Body of pancreas (tissue), 4 donors: ENCODE results near the gene HOXC10. TPM values are rescaled to one million over a fixed set of nuclear protein-coding genes. Genes with fewer than 3 reads are reported as not detected.

Experiments
- ATAC-seq: fragments of 150-250 bp; one replicate; pipeline ENCODE4 v1.9.1; 2016
- DNase-seq, 4 donors: peaks; one replicate each; pipeline ENCODE4 v3.0.0-alpha.2; 2019
- H3K27ac ChIP-seq, 4 donors: fragments of 200-600 bp; sonication (generic); 1 replicate in 3 of 4; 2 replicates in 1 of 4; pipeline versions ENCODE4 v1.5.1 to v1.6.1; 2016 to 2019; ENCODE audit warnings: mild to moderate bottlenecking in 1 of 4, mixed read lengths in 1 of 4, moderate library complexity in 1 of 4
- H3K27me3 ChIP-seq, 2 donors: fragments of 200-600 bp; sonication (generic); one replicate each; pipeline ENCODE4 v1.6.0; 2016; ENCODE audit warnings: mild to moderate bottlenecking in 1 of 2
- H3K36me3 ChIP-seq, 2 donors: fragments of 200-600 bp; sonication (generic); replicated peaks in 1 of 2; 2 replicates each; pipeline ENCODE4 v1.5.1; 2016; ENCODE audit warnings: low read depth in 2 of 2; ENCODE audit not compliant: insufficient read depth in 1 of 2
- H3K4me1 ChIP-seq: fragments of 200-600 bp; sonication (generic); one replicate; pipeline ENCODE4 v1.6.0; 2016
- H3K4me3 ChIP-seq, 2 donors: fragments of 200-600 bp; sonication (generic); 1 replicate in 1 of 2; 2 replicates in 1 of 2; pipeline ENCODE4 v1.5.1; 2016 to 2019
- H3K9me3 ChIP-seq, 3 donors: fragments of 200-600 bp; sonication (generic); 1 replicate in 2 of 3; 2 replicates in 1 of 3; pipeline ENCODE4 v1.5.1; 2016
- POLR2A ChIP-seq, 3 donors: fragments of 450-650 bp; IDR thresholded peaks; one replicate each; pipeline ENCODE4 v1.6.1; 2016; ENCODE audit warnings: antibody characterized with exemption in 3 of 3, mild to moderate bottlenecking in 2 of 3
- WGBS, 2 donors: methylation state at CpG; one replicate each; pipeline ENCODE4 v1.1.5; 2017; 5-methylcytosine and 5-hydroxymethylcytosine counted together
- intact Hi-C: fragments of 100-400 bp; cut with DNase I; formaldehyde crosslinking; loops from one replicate; pipeline ENCODE4 v1.15.1; 2023
- total RNA-seq, 2 donors: library from RNA; depleted of rRNA; stranded (reverse); fragments of >200 nt; gene quantifications; one replicate each; pipeline ENCODE4 v1.1.0, GENCODE V29; 2016
- TF ChIP-seq, protein P1 (sequence below), 7 experiments: fragments of 450-650 bp in 4 of 7; fragments of 200-600 bp in 3 of 7; sonication (generic) in 3 of 7; IDR thresholded peaks; one replicate each; pipeline ENCODE4 v1.5.1; 2016 to 2019; ENCODE audit warnings: antibody characterized with exemption in 7 of 7

The HOXC10 gene
- total RNA-seq, 2 donors from 2014 or later: not detected

- Histone ChIP-seq H3K27ac (no peak overlapping the region), H3K9me3 (no peaks in the 10 kb centered on the region), H3K27me3 (peaks cover 6 to 63% of the 10 kb centered on the region in 2 donors), H3K4me3 (no peak overlapping the region), H3K36me3 (no peaks in the 10 kb centered on the region), H3K4me1 (peaks cover 9% of the 10 kb centered on the region)
- TF ChIP-seq POLR2A (IDR thresholded peaks at IDR 0.05): no peak
- 25 to 31% methylated on average over 14 of the region's 14 CpGs for WGBS, 2 donors
- intact Hi-C loops: no loop called here
- ATAC-seq (no peak), DNase-seq (no peak)
These were observed 27.0 kb downstream of the HOXC10 start for GRCh38 chr12:54011665-54012532.

GRCh38 chr12:54012631-54013409 is 27.9 kb downstream of the HOXC10 start:
- 24 to 36% methylated on average over 6 of the region's 6 CpGs for WGBS, 2 donors

DNA sequence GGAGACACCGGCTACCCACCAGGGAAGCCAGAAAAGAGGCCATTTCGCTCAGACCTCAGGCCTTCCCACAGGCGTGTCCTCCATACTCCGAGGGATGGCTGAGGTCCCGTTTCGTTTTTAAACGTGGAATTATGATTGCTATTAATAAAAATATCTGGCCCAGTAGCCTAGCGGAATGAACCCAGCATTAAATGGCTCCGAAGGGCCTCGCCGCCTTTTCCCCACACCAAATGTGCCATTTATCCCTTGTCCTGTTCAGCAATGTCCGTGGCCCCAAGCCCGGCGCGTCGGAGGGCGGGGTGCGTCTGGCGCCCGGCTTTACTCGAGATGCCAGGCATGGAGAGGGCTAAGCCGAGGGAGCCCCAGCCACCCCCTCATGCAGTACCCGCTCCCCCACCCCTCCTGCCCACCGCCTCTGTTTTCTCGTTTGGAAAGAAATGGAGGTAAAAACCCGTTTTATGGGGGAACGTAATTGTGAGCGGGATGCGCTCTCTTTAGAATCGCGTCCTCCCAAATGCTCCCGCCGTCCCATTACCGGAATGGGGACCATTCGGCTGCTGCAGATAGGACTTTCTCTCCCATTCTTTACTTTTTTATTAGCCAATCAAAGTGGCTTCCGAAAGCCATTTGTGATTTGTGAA is 29.6 kb downstream of the HOXC10 start:
- peaks cover 6 to 53% of the 10 kb centered on the region in 2 donors for H3K27me3 ChIP-seq
- H3K36me3 ChIP-seq: no peaks in the 10 kb centered on the region

More at GRCh38 chr12:54012631-54013409, 27.9 kb downstream of the HOXC10 start:
- ATAC-seq (no peak), DNase-seq (no peak)
- TF ChIP-seq, protein P1, sequence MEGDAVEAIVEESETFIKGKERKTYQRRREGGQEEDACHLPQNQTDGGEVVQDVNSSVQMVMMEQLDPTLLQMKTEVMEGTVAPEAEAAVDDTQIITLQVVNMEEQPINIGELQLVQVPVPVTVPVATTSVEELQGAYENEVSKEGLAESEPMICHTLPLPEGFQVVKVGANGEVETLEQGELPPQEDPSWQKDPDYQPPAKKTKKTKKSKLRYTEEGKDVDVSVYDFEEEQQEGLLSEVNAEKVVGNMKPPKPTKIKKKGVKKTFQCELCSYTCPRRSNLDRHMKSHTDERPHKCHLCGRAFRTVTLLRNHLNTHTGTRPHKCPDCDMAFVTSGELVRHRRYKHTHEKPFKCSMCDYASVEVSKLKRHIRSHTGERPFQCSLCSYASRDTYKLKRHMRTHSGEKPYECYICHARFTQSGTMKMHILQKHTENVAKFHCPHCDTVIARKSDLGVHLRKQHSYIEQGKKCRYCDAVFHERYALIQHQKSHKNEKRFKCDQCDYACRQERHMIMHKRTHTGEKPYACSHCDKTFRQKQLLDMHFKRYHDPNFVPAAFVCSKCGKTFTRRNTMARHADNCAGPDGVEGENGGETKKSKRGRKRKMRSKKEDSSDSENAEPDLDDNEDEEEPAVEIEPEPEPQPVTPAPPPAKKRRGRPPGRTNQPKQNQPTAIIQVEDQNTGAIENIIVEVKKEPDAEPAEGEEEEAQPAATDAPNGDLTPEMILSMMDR (IDR thresholded peaks at IDR 0.05): no peak
- no peak for TF ChIP-seq POLR2A (IDR thresholded peaks at IDR 0.05)
- no peaks in the 10 kb centered on the region for H3K9me3 ChIP-seq
- H3K27me3 ChIP-seq: peaks cover 6 to 57% of the 10 kb centered on the region in 2 donors
- intact Hi-C loops: no loop called here
- no peak overlapping the region for H3K4me3 ChIP-seq
- no peak overlapping the region for H3K27ac ChIP-seq
- H3K36me3 ChIP-seq: no peaks in the 10 kb centered on the region
- peaks cover 15% of the 10 kb centered on the region for H3K4me1 ChIP-seq

DNA sequence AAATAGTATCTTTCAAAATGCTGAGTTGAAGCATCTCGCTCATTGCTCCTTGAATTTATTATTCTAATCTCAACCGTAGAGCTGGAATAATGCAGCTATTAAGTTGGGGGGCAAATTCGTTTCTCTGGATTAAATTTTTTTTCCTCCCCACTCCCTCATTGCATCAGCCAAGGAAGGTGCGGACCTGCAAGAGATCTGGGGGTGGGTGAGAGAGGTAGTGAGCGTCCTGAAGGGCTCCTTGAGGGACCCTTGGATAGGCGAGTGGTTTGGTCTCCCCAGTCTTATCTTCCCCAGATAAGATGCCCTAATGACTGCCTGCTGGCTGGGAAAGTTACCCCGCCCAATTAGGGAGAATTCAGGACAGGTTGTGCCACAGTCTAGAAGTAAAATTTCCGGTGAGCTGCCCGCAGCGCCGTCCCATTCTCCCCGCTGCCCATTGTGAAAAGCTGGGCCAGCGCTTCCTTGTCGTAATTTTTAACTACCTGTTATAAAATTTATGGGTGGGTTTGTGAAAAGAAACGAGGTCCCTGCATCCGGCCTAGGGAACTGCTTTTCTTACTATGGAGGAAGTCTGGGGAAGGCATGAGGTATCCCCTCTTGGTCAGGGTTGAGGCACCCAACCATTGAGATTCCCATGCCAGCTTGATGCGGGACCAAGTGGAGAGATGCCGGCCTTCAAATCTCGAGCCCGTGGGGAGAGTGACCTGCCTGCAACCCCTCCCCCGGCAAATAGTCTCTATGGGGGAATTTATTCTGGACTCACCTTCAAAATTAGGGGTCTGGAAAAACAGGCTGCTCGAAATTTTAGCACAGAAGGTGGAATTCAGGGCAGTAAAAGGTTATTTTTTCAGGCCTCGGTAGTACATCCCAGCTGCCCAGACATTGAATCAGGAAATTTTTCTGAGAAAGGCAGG is 30.3 kb downstream of the HOXC10 start:
- TF ChIP-seq POLR2A (IDR thresholded peaks at IDR 0.05): no peak
- TF ChIP-seq, protein P1 (IDR thresholded peaks at IDR 0.05): no peak
- Histone ChIP-seq H3K4me1 (peaks cover 25% of the 10 kb centered on the region), H3K4me3 (no peak overlapping the region), H3K9me3 (no peaks in the 10 kb centered on the region), H3K36me3 (no peaks in the 10 kb centered on the region), H3K27ac (no peak overlapping the region), H3K27me3 (peaks cover 6 to 46% of the 10 kb centered on the region in 2 donors)
- WGBS, 2 donors: 11 to 17% methylated on average over 23 of the region's 23 CpGs
- intact Hi-C loops: no loop called here
- ATAC-seq (no peak), DNase-seq (no peak)

More for the DNA sequence above, 29.6 kb downstream of the HOXC10 start:
- Histone ChIP-seq H3K4me3 (no peak overlapping the region), H3K4me1 (peaks cover 21% of the 10 kb centered on the region), H3K27ac (no peak overlapping the region), H3K9me3 (no peaks in the 10 kb centered on the region)
- WGBS, 2 donors: 11 to 13% methylated on average over 35 to 36 of the region's 36 CpGs
- no peak for DNase-seq
- TF ChIP-seq, protein P1 (IDR thresholded peaks at IDR 0.05): no peak
- no peak for TF ChIP-seq POLR2A (IDR thresholded peaks at IDR 0.05)
- intact Hi-C loops: no loop called here
- no peak for ATAC-seq
